Breast epithelium (tissue), 4 donors: ENCODE data around the gene RAB7A. TPM values are rescaled to one million over a fixed set of nuclear protein-coding genes. Genes with fewer than 3 reads are reported as not detected.

Experiments
- DNase-seq, 2 donors: peaks; one replicate each; pipeline ENCODE4 v3.0.0-alpha.2; 2019; ENCODE audit warnings: low spot score in 2 of 2
- H3K27ac ChIP-seq, 2 donors: fragments of 200-600 bp; sonication (generic) in 1 of 2; one replicate each; pipeline ENCODE4 v1.5.1; 2016 to 2019; ENCODE audit warnings: mild to moderate bottlenecking in 1 of 2
- H3K27me3 ChIP-seq, 2 donors: fragments of 200-600 bp; sonication (generic) in 1 of 2; one replicate each; pipeline versions ENCODE4 v1.5.1 to v1.6.0; 2017 to 2019; ENCODE audit warnings: control low read depth in 1 of 2, mild to moderate bottlenecking in 1 of 2
- H3K36me3 ChIP-seq: fragments of 200-600 bp; one replicate; pipeline ENCODE4 v1.5.1; 2019
- H3K4me1 ChIP-seq, 2 donors: fragments of 200-600 bp; sonication (generic); one replicate each; pipeline ENCODE4 v1.5.1; 2016 to 2019; ENCODE audit warnings: control low read depth in 1 of 2
- H3K4me3 ChIP-seq, 3 donors: fragments of 200-600 bp; sonication (generic); 1 replicate in 2 of 3; 2 replicates in 1 of 3; pipeline ENCODE4 v1.5.1; 2016 to 2019; ENCODE audit warnings: mild to moderate bottlenecking in 3 of 3, moderate library complexity in 2 of 3
- H3K9me3 ChIP-seq, 2 donors: fragments of 200-600 bp; sonication (generic) in 1 of 2; one replicate each; pipeline ENCODE4 v1.5.1; 2016 to 2019; ENCODE audit warnings: control low read depth in 1 of 2
- POLR2A ChIP-seq: fragments of 450-650 bp; IDR thresholded peaks from one replicate; pipeline ENCODE4 v1.6.1; 2016; ENCODE audit warnings: antibody characterized with exemption, mild to moderate bottlenecking, moderate library complexity
- POLR2AphosphoS5 ChIP-seq, 3 donors: sonication (generic); formaldehyde crosslinking; IDR thresholded peaks; one replicate each; pipeline ENCODE4 v1.6.1; 2017; ENCODE audit warnings: antibody characterized with exemption in 3 of 3
- intact Hi-C: fragments of 100-400 bp; cut with DNase I; formaldehyde crosslinking; loops from one replicate; pipeline ENCODE4 v1.15.1; 2023; ENCODE audit warnings: low total_unique reads
- total RNA-seq, 3 donors: library from RNA; depleted of rRNA; stranded (reverse); fragments of >200 nt; gene quantifications; one replicate each; pipeline ENCODE4 v1.1.0, GENCODE V29; 2016
- TF ChIP-seq, protein P1 (sequence below), 3 donors: fragments of 450-650 bp; IDR thresholded peaks; one replicate each; pipeline ENCODE4 v1.5.1; 2016 to 2017; ENCODE audit warnings: antibody characterized with exemption in 3 of 3, mild to moderate bottlenecking in 3 of 3, moderate library complexity in 3 of 3

The RAB7A gene
- total RNA-seq, 3 donors from 2014 or later = 105 to 114 (median 110) TPM

DNA sequence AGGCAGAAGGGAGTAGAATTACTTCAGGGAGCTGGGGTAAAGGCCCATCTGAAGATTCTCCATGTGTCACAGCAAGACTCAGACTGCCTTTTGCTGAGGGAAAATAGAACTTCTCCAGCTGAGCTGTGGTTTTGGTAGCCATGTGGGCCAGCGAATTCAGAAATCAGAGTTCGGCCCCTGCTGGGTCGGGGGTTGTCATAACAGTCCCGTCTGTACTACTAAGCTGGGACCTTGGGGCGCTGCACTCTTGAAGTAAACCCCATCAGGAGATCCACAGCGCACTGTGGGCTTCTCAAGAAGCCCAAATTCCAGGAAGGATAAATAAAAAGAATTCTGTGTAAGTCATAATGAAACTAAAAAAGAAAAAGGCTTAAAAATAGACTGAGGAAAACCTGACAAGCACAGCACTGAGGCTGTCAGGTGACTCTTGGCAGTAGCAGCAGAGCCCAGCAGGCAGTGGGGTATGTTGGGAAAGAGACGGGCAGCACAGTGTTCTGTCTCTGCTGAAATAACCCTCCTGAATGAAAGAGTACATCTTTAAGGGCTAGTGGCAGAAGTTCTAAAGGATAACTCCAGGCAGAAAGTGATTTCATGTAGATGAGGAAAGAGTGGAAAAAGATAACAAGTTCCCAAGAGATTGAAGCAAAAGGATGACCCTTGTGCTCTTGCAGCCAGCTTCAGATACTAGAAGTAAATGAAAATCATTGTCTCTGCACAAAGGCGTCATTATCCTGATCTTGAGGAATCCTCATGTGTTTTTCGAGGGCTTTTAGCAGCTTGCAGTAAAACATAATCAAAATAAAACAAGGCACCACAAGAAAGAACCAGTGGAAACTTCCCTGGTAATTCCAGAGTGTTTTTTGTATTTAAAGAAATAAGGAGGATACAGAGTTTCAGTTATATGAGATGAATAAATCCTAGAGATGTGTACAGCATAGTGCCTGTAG is 74.5 kb downstream of the RAB7A start:
- Histone ChIP-seq H3K27me3 (no peaks in the 10 kb centered on the region), H3K36me3 (no peaks in the 10 kb centered on the region), H3K9me3 (no peaks in the 10 kb centered on the region), H3K4me1 (peaks cover 0 to 6% of the 10 kb centered on the region in 2 donors), H3K27ac (peak overlapping the region; percentile 63 to 64), H3K4me3 (no peak overlapping the region)
- intact Hi-C loops = no loop called here
- TF ChIP-seq POLR2AphosphoS5 (IDR thresholded peaks at IDR 0.05) (no peak), POLR2A (no peak)
- TF ChIP-seq, protein P1, sequence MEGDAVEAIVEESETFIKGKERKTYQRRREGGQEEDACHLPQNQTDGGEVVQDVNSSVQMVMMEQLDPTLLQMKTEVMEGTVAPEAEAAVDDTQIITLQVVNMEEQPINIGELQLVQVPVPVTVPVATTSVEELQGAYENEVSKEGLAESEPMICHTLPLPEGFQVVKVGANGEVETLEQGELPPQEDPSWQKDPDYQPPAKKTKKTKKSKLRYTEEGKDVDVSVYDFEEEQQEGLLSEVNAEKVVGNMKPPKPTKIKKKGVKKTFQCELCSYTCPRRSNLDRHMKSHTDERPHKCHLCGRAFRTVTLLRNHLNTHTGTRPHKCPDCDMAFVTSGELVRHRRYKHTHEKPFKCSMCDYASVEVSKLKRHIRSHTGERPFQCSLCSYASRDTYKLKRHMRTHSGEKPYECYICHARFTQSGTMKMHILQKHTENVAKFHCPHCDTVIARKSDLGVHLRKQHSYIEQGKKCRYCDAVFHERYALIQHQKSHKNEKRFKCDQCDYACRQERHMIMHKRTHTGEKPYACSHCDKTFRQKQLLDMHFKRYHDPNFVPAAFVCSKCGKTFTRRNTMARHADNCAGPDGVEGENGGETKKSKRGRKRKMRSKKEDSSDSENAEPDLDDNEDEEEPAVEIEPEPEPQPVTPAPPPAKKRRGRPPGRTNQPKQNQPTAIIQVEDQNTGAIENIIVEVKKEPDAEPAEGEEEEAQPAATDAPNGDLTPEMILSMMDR (IDR thresholded peaks at IDR 0.05) = no peak
- DNase-seq = no peak

GRCh38 chr3:128801779-128802380 is 75.9 kb downstream of the RAB7A start:
- peak overlapping the region in 1 of 2 donors; percentile 48 for H3K27ac ChIP-seq
- H3K4me1 ChIP-seq = peaks cover 0 to 6% of the 10 kb centered on the region in 2 donors
- no peaks in the 10 kb centered on the region for H3K36me3 ChIP-seq
- no peaks in the 10 kb centered on the region for H3K27me3 ChIP-seq
- no peak overlapping the region for H3K4me3 ChIP-seq
- no peaks in the 10 kb centered on the region for H3K9me3 ChIP-seq
- peak in 1 of 2 donors; percentile 30 for DNase-seq
- intact Hi-C loops = no loop called here
- TF ChIP-seq, protein P1 (IDR thresholded peaks at IDR 0.05) = no peak
- TF ChIP-seq POLR2AphosphoS5 (IDR thresholded peaks at IDR 0.05) (no peak), POLR2A (no peak)

- no peak overlapping the region for H3K27ac ChIP-seq
- H3K4me1 ChIP-seq = peaks cover 0 to 6% of the 10 kb centered on the region in 2 donors
These were observed 77.3 kb downstream of the RAB7A start for GRCh38 chr3:128803307-128803706.

GRCh38 chr3:128804017-128804810 is 78.2 kb downstream of the RAB7A start:
- peak overlapping the region in 1 of 2 donors; percentile 42 for H3K27ac ChIP-seq
- intact Hi-C loops = no loop called here
- no peaks in the 10 kb centered on the region for H3K27me3 ChIP-seq
- DNase-seq = no peak
- TF ChIP-seq POLR2AphosphoS5 (IDR thresholded peaks at IDR 0.05) (no peak), POLR2A (no peak)
- TF ChIP-seq, protein P1 (IDR thresholded peaks at IDR 0.05) = no peak
- peaks cover 0 to 6% of the 10 kb centered on the region in 2 donors for H3K4me1 ChIP-seq
- H3K36me3 ChIP-seq = no peaks in the 10 kb centered on the region
- no peaks in the 10 kb centered on the region for H3K9me3 ChIP-seq
- peak overlapping the region in 2 of 3 donors; percentile 18 to 21 for H3K4me3 ChIP-seq

More at GRCh38 chr3:128803307-128803706, 77.3 kb downstream of the RAB7A start:
- H3K9me3 ChIP-seq = no peaks in the 10 kb centered on the region
- H3K4me3 ChIP-seq = no peak overlapping the region
- no peak for TF ChIP-seq POLR2A
- TF ChIP-seq, protein P1 (IDR thresholded peaks at IDR 0.05) = no peak
- TF ChIP-seq POLR2AphosphoS5 (IDR thresholded peaks at IDR 0.05) = no peak
- DNase-seq = no peak
- H3K36me3 ChIP-seq = no peaks in the 10 kb centered on the region
- intact Hi-C loops = no loop called here
- no peaks in the 10 kb centered on the region for H3K27me3 ChIP-seq
